T-helper 1 cell treated with Interleukin-12 subunit alpha and Interleukin-12 subunit beta and Interleukin-4 antibody, amounts not matched to agents 30 μg/mL and 1 μg/mL, for 36 hours (primary cell): ENCODE data around the gene OSBPL10.
"Not testable (repeated sequence)": the region's sequence is repeated elsewhere in the genome, so short reads cannot be mapped to it uniquely, and the experiment has no call there.

Source experiments
- H3K27ac Mint-ChIP-seq: one replicate; pipeline ENCODE4 v1.8.0; 2021; ENCODE audit warnings: mild to moderate bottlenecking, mixed read lengths
- H3K27me3 Mint-ChIP-seq: one replicate; pipeline ENCODE4 v1.8.0; 2021; ENCODE audit warnings: low read depth, mixed read lengths
- H3K36me3 Mint-ChIP-seq: one replicate; pipeline ENCODE4 v1.8.0; 2021; ENCODE audit warnings: low read depth, mixed read lengths
- H3K4me1 Mint-ChIP-seq: one replicate; pipeline ENCODE4 v1.8.0; 2021; ENCODE audit warnings: low read depth, mixed read lengths
- H3K4me3 Mint-ChIP-seq: one replicate; pipeline ENCODE4 v1.8.0; 2021; ENCODE audit warnings: mild to moderate bottlenecking, moderate library complexity, mixed read lengths
- H3K9me3 Mint-ChIP-seq: one replicate; pipeline ENCODE4 v1.8.0; 2021; ENCODE audit warnings: mixed read lengths

The OSBPL10 gene

DNA sequence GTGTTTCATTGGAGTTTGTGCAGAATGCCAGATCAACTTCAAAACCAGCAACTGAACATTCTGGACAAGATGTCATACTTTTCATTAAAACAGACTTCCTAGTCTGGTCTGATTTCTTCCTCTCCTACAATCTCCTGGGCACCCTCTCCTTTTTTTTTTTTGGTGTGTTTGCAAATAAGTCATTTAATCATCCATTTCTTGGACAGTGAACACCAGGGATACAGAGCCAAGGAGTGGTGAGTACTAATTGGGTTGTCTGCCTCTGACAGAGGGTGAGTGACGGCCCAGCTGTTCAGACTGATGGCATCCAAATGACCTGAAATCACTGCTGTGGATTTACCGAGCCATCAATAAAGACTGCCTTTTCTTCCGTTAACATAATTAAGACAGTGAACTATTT is 290.3 kb downstream of the OSBPL10 start:
- H3K9me3 Mint-ChIP-seq, result peaks cover 22% of the 10 kb centered on the region
- H3K4me1 Mint-ChIP-seq, result peaks cover 4% of the 10 kb centered on the region
- no peak overlapping the region for H3K4me3 Mint-ChIP-seq
- peaks cover 8% of the 10 kb centered on the region for H3K36me3 Mint-ChIP-seq
- no peak overlapping the region for H3K27ac Mint-ChIP-seq
- H3K27me3 Mint-ChIP-seq, result no peaks in the 10 kb centered on the region

DNA sequence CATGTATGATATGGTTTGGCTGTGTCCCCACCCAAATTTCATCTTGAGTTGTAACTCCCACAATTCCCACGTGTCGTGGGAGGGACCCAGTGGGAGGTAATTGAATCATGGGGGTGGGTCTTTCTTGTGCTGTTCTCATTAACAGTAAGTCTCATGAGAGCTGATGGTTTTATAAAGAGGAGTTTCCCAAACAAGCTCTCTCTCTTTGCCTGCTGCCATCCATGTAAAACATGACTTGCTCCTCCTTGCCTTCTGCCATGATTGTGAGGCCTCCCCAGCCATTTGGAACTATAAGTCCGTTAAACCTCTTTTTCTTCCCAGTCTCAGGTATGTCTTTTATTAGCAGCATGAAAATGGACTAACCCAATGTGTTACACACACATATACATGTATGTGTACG is 291.5 kb downstream of the OSBPL10 start:
- H3K36me3 Mint-ChIP-seq, H3K27ac Mint-ChIP-seq, H3K4me3 Mint-ChIP-seq, H3K27me3 Mint-ChIP-seq, H3K4me1 Mint-ChIP-seq: not testable (repeated sequence)
- H3K9me3 Mint-ChIP-seq, result peaks cover 22% of the 10 kb centered on the region

DNA sequence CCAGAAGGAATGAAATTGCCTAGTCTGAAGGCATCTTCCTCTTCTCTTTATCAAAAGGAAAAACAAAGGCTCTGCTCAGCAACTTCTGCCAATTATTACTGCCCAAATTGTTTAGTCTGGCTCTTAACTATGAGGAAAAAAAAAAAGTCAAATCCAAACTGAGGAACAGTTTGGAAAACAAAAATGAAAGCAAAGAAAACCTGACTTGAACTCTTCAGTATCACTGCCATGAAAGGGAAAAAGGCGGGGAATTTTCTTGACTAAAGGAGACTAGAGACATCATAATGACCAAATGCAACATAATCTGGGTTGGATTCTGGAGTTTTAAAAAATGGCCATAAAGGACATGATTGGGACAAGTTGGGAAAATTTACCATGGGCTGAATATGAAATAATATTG is 292.1 kb downstream of the OSBPL10 start:
- Mint-ChIP-seq H3K27ac (no peak overlapping the region), H3K4me1 (peaks cover 4% of the 10 kb centered on the region), H3K4me3 (no peak overlapping the region), H3K36me3 (peaks cover 8% of the 10 kb centered on the region), H3K27me3 (no peaks in the 10 kb centered on the region), H3K9me3 (peaks cover 22% of the 10 kb centered on the region)

DNA sequence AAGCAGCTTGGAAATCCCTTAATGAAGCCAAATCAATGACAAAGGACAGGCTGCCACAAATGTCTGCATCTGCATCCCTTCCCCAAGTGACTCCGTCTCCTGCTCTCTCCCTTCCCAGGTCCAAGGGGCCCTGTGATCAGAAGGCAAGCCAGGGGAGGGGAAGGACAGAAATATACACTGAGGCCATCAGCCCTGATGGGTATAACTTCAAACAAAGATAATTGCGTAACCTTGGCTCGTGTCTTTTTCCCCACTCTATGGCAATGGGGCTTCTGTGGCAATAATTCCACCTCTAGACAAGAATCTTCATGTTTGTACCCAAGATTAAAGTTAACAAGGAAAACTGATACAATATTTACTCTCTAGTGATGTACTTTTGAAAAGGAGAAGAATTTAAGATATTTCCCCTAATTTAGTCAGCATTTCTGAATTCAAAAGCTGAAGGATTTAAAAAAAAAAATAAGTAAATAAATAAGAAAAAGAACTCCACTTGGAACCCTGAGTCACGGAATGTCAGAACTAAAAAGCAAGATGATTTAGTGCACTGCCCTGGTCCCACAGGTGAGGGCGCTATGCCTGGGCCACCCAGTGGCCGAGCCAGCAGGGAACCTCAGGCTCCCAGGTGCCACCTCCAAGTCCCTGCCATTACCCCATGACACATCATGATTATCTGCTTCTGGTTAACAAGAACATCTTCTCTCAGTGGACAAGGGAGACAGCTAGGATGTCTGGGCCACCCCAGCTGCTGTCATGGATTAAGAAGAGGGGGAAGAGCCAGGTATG is 293.9 kb downstream of the OSBPL10 start:
- Mint-ChIP-seq H3K9me3 (peaks cover 22% of the 10 kb centered on the region), H3K27ac (no peak overlapping the region), H3K27me3 (no peaks in the 10 kb centered on the region), H3K4me1 (peaks cover 4% of the 10 kb centered on the region), H3K4me3 (no peak overlapping the region), H3K36me3 (peaks cover 8% of the 10 kb centered on the region)

DNA sequence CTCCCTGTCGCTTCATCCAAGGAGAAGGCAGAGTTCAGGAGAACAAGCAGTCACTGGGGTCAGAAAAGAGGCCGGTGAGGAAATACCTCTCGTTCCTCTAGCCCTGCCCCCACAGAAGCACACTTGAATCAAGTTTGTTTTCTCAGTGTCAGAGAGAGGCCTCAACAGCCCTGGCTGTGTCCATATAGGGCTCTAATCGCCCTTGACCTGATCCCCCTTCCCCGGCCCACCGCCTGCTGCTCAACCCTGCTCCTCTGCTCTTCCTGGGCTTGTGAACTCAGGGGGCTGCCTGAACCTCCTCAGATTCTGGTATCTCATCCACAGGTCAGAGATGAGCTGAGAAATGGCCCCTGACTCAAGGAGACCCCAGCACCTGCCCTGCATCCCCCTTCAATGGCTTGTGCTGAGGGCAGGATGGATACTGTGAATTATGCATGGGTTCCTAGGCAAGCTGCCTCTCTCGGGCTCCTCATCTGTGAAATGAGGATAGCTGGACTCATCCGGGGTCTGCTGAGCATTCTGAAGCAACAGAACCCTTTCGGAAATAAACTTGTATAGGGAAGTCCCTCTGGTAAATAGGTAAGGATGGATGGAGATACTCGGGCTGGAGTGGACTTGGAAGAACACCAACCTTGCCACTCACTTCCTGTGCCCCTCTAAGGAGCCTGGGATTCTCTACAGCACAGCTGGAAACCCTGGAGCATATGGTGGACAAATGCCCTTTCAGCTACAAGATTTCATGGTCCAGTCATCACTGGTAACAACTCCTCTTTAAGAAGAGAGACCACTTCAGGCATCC is 300.8 kb downstream of the OSBPL10 start:
- no peaks in the 10 kb centered on the region for H3K9me3 Mint-ChIP-seq
- H3K4me1 Mint-ChIP-seq, result no peaks in the 10 kb centered on the region
- H3K27me3 Mint-ChIP-seq, result no peaks in the 10 kb centered on the region
- H3K4me3 Mint-ChIP-seq, result no peak overlapping the region
- no peak overlapping the region for H3K27ac Mint-ChIP-seq
- H3K36me3 Mint-ChIP-seq, result peaks cover 3% of the 10 kb centered on the region

DNA sequence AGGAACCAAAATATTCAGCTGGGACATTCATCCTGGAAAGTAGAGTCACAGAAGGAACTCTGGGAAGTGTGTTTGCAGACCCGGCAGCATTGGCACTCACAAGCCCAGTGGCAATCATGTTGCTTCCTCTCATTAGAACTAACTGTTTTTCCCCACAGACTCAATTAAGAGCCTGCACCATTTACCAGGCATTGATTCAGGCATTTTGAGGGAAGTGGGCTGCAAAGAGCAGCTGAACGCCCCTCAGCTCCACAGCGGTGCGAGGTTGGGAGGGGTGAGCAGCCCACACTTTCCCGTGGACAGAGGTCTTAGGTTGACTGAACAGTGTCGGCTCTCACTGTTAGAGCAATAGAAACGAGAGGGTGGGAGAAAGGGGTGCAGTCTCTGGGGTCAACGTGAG is 304.5 kb downstream of the OSBPL10 start:
- no peaks in the 10 kb centered on the region for H3K4me1 Mint-ChIP-seq
- no peaks in the 10 kb centered on the region for H3K9me3 Mint-ChIP-seq
- no peaks in the 10 kb centered on the region for H3K27me3 Mint-ChIP-seq
- H3K36me3 Mint-ChIP-seq, result no peaks in the 10 kb centered on the region
- no peak overlapping the region for H3K4me3 Mint-ChIP-seq
- no peak overlapping the region for H3K27ac Mint-ChIP-seq

DNA sequence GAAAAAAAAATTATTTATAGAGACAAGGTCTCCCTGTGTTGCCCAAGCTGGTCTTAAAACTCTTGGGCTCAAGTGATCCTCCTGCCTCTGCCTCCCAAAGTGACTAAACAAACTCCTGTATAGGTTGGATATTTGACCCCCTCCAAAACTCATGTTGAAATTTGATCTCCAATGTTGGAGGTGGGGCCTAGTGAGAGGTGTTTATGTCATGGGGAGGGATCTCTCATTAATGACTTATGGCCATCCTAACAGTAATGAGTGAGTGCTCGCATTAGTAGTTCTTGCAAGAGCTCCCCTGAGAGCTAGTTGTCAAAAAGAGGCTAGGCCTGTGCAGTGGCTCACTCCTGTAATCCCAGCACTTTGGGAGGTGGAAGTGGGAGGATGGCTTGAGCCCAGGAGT is 307.1 kb downstream of the OSBPL10 start:
- Mint-ChIP-seq H3K9me3 (no peaks in the 10 kb centered on the region), H3K36me3 (no peaks in the 10 kb centered on the region), H3K4me1 (no peaks in the 10 kb centered on the region), H3K4me3 (no peak overlapping the region), H3K27me3 (no peaks in the 10 kb centered on the region), H3K27ac (no peak overlapping the region)

DNA sequence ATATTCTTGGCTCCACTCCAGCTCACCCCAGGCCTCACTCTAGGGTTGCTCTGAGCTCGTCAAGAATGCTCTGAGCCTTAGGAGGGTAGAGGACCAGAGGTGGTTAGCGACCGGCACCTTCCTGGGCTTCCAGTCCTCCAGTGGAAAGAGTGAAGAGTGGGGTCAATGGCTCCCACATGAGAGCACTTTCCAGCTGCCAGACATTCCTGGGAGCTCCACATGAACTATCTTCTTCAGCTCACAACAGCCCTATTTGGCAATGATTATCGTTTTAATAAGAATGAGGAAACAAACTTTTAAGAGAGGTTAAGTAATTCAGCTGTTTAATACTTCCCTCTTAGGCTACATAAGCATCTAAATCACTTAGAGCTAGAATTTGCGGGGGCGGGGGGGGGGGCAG is 309.1 kb downstream of the OSBPL10 start:
- H3K27ac Mint-ChIP-seq, result no peak overlapping the region
- H3K4me1 Mint-ChIP-seq, result no peaks in the 10 kb centered on the region
- H3K9me3 Mint-ChIP-seq, result no peaks in the 10 kb centered on the region
- H3K4me3 Mint-ChIP-seq, result no peak overlapping the region
- H3K36me3 Mint-ChIP-seq, result peaks cover 3% of the 10 kb centered on the region
- no peaks in the 10 kb centered on the region for H3K27me3 Mint-ChIP-seq

DNA sequence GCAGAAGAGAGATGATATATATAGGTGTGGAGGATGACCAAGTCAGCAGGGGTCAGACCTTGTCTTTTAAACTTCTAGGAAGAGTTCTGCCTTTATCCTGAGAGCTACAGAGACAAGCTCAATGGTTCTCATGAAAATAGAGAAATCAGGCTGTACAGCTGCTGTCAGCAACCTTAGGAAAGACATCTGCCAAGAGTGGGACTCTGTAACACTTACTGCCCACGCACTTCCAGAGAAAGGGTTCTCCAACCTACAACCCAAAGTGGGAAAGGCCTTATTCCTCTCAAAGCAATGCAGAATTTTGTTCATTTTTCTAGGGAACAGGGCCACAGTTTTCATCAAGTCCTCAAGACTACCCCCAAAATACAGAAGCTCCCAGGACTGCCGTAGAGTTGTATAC is 309.6 kb downstream of the OSBPL10 start:
- Mint-ChIP-seq H3K27me3 (no peaks in the 10 kb centered on the region), H3K27ac (no peak overlapping the region), H3K9me3 (no peaks in the 10 kb centered on the region), H3K4me3 (no peak overlapping the region), H3K36me3 (peaks cover 3% of the 10 kb centered on the region), H3K4me1 (no peaks in the 10 kb centered on the region)

DNA sequence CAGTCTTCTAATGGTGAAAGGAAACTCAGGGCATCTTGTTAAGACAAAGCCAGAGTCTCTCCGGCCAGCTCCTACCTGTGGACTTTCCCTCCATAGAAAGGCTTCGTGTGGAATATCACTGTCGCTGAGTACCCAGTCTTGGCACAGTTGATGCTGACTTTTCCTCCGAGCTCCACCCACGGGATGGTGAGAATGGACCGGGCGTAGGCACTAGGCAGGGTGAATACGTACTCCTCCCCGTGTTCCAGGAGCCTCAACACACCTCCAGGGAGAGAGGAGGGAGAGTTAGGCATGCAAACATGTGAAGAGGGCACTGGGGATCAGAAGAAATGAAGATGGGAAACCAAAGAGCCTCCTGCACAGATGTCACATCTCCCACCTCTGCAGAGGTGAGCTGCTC is 310.3 kb downstream of the OSBPL10 start:
- H3K27me3 Mint-ChIP-seq, result no peaks in the 10 kb centered on the region
- no peaks in the 10 kb centered on the region for H3K4me1 Mint-ChIP-seq
- H3K9me3 Mint-ChIP-seq, result no peaks in the 10 kb centered on the region
- H3K27ac Mint-ChIP-seq, result no peak overlapping the region
- no peak overlapping the region for H3K4me3 Mint-ChIP-seq
- H3K36me3 Mint-ChIP-seq, result peaks cover 3% of the 10 kb centered on the region

DNA sequence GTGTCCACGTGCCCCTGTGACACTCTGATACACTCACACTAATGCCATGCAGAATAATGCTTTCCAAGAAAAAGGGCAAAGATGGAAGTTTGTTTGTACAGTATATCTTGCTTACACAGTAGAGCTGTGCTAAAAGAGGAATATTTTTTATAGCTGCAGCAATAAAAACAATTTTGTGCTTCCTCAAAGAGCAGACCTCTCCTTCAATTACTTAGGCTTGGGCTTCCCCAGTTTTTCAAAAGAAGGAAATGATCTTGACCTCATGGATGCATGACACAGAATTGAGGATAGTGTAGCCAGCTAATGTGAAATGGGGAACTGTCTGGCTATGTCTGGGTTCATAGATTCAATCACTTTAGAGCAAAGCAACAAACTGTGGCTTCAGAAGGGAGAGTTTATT is 310.9 kb downstream of the OSBPL10 start:
- Mint-ChIP-seq H3K27me3 (no peaks in the 10 kb centered on the region), H3K36me3 (peaks cover 3% of the 10 kb centered on the region), H3K4me3 (no peak overlapping the region), H3K9me3 (no peaks in the 10 kb centered on the region), H3K27ac (no peak overlapping the region), H3K4me1 (no peaks in the 10 kb centered on the region)

DNA sequence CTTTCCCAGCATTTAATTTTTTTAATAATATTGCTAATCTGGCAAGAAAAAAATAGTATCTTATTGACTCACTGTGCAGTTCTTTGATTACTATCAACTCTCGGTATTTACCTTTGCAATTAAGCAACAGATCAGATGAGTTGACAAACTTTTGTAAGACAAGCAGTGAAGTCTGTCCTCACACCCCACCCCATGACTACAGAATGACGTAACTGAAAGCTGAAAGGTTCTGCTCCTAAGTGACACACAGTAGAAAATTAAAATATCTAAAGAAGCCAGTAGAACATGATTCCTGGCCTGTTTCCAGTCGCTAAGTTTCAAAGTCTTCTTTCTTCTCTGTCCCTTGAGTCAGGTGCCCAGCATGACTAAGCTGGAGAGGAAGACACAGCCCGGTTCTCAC is 312.8 kb downstream of the OSBPL10 start:
- Mint-ChIP-seq H3K9me3 (no peaks in the 10 kb centered on the region), H3K27ac (no peak overlapping the region), H3K27me3 (no peaks in the 10 kb centered on the region), H3K4me3 (no peak overlapping the region), H3K36me3 (peaks cover 3% of the 10 kb centered on the region), H3K4me1 (no peaks in the 10 kb centered on the region)

DNA sequence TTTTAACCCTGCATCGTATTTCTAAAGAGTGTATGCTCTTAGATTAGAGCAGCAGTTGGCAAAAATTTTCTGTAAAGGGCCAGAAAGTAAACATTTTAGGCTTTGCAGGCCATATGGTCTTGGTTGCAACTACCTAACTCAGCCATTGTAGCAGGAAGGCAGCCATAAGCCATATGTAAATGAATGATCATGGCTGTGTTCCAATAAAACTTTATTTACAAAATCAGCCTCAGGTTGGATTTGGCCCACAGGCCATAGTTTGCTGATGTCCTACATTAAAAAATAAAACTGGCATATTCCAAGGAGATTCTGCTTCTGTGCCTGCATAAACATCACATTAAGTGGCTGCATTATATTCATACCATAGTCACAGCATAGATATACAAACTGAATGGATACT is 313.5 kb downstream of the OSBPL10 start:
- Mint-ChIP-seq H3K36me3 (peaks cover 3% of the 10 kb centered on the region), H3K9me3 (no peaks in the 10 kb centered on the region), H3K4me3 (no peak overlapping the region), H3K4me1 (no peaks in the 10 kb centered on the region), H3K27me3 (no peaks in the 10 kb centered on the region), H3K27ac (no peak overlapping the region)

DNA sequence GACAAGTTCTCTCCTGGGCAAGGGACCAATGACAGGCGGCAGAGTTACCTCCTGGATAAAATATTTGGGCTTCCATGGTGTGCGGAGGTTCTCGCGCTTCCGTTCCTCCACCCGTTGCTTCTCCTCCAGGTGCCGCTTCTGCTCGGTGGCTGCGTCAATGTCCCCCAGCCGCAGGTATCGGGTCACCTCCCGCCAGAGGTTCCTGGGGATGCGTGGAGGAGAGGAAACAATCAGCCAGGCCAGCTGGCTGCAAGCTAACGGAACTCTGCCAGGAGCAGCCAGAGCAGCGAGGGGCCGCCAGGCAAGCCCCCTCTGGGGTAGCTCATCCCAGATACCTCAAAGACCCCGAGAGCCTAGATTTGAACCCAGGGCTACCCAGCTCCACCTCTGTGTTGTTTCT is 317.0 kb downstream of the OSBPL10 start:
- no peak overlapping the region for H3K27ac Mint-ChIP-seq
- no peaks in the 10 kb centered on the region for H3K27me3 Mint-ChIP-seq
- no peak overlapping the region for H3K4me3 Mint-ChIP-seq
- peaks cover 3% of the 10 kb centered on the region for H3K36me3 Mint-ChIP-seq
- no peaks in the 10 kb centered on the region for H3K4me1 Mint-ChIP-seq
- no peaks in the 10 kb centered on the region for H3K9me3 Mint-ChIP-seq

DNA sequence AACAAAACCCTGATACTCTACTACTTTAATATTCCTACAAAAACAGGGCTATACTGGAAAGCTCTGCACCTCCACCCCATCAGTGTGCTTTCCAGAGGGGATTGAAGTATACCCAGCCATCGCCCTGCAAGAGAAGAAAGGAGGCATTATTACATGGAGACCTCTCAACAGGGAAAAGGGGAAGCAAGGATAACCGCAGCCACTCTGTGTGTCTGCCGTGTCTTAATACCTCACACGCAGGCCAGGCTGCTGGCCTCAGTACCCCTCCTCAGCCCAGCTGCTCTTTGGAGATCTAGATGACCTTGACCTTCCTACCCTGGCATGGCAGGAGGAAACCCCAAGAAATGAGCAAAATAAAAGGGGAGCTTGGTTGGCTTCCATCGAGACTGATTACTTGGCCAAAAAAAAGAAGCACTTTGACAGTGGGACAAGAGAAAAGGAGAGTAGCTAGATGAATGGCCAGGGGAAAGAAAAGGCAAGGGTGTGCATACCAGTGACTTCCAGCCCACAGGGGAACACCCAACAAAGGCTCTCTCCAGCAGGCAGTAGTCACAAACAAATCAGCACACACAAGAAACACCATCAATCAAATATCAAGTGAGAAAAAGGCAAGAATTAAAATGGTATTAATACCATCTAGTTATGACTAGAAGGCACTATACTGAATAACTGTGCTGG is 318.9 kb downstream of the OSBPL10 start:
- H3K4me3 Mint-ChIP-seq, result no peak overlapping the region
- H3K27ac Mint-ChIP-seq, result no peak overlapping the region
- no peaks in the 10 kb centered on the region for H3K27me3 Mint-ChIP-seq
- H3K4me1 Mint-ChIP-seq, result no peaks in the 10 kb centered on the region
- peaks cover 15% of the 10 kb centered on the region for H3K9me3 Mint-ChIP-seq
- H3K36me3 Mint-ChIP-seq, result peaks cover 7% of the 10 kb centered on the region
